NOMO-1 treated with dmso at 0.1 percent for 144 hours (cell line): Measurements from ENCODE around the gene LGR6.
"Not testable (repeated sequence)": the region's sequence is repeated elsewhere in the genome, so short reads cannot be mapped to it uniquely, and the experiment has no call there.

ENCODE experiments used
- DNase-seq: peaks from one replicate; lab custom pipeline; 2025; ENCODE audit not compliant: unreplicated experiment; lab: John Stamatoyannopoulos, UW

Gene LGR6

GRCh38 chr1:202254454-202255252 lies 61.1 kb downstream of the LGR6 start:
- DNase-seq, result no peak

- no peak for DNase-seq
These were observed 61.7 kb downstream of the LGR6 start for GRCh38 chr1:202255343-202255742.

- no peak for DNase-seq
These were observed 66.1 kb downstream of the LGR6 start for GRCh38 chr1:202259705-202260104.

- not testable (repeated sequence) for DNase-seq
These were observed 67.8 kb downstream of the LGR6 start for GRCh38 chr1:202261209-202261958.

- DNase-seq, result no peak
These were observed 70.0 kb downstream of the LGR6 start for GRCh38 chr1:202263628-202264027.

- DNase-seq, result no peak
These were observed 70.7 kb downstream of the LGR6 start for GRCh38 chr1:202264300-202264699.

- DNase-seq, result no peak
These were observed 71.1 kb downstream of the LGR6 start for GRCh38 chr1:202264726-202265125.

- no peak for DNase-seq
These were observed 72.6 kb downstream of the LGR6 start for GRCh38 chr1:202266061-202266765.

GRCh38 chr1:202268032-202268431 lies 74.4 kb downstream of the LGR6 start:
- no peak for DNase-seq

GRCh38 chr1:202268817-202269216 lies 75.2 kb downstream of the LGR6 start:
- DNase-seq, result no peak

GRCh38 chr1:202270871-202271326 lies 77.3 kb downstream of the LGR6 start:
- no peak for DNase-seq

GRCh38 chr1:202272103-202272845 lies 78.7 kb downstream of the LGR6 start:
- DNase-seq, result no peak

GRCh38 chr1:202274611-202275010 lies 81.0 kb downstream of the LGR6 start:
- peak; percentile 4 for DNase-seq

GRCh38 chr1:202275061-202275770 lies 81.6 kb downstream of the LGR6 start:
- DNase-seq, result no peak

GRCh38 chr1:202276081-202276715 lies 82.6 kb downstream of the LGR6 start:
- DNase-seq, result no peak

- no peak for DNase-seq
These were observed 83.3 kb downstream of the LGR6 start for GRCh38 chr1:202276920-202277319.

GRCh38 chr1:202278751-202279150 lies 85.2 kb downstream of the LGR6 start:
- no peak for DNase-seq

- DNase-seq, result no peak
These were observed 86.2 kb downstream of the LGR6 start for GRCh38 chr1:202279806-202280205.

- no peak for DNase-seq
These were observed 87.0 kb downstream of the LGR6 start for GRCh38 chr1:202280595-202280994.
